Astrocyte (in vitro differentiated cells and primary cell): Measurements from ENCODE around the gene ADGRG6. TPM values are rescaled to one million over a fixed set of nuclear protein-coding genes. Genes with fewer than 3 reads are reported as not detected.
A peak's percentile ranks its signal among the peaks of the same experiment; 100 is the strongest.

ENCODE experiments used
- DNase-seq: peaks from one replicate; pipeline ENCODE4 v3.0.0-alpha.2; 2010; ENCODE audit warnings: low read depth
- FAIRE-seq: peaks from 2 replicates; lab custom pipeline; 2011; peaks lifted over from hg19 to GRCh38; lab: Jason Lieb, UNC
- H2AFZ ChIP-seq: 2 replicates; pipeline ENCODE4 v1.6.0; 2012; ENCODE audit warnings: low read depth, low read length, inconsistent platforms
- H3K27ac ChIP-seq: 2 replicates; pipeline ENCODE4 v1.5.1; 2011; ENCODE audit warnings: low read depth, low read length, inconsistent platforms
- H3K27me3 ChIP-seq: 2 replicates; pipeline ENCODE4 v1.6.0; 2011; ENCODE audit warnings: low read length, inconsistent platforms; ENCODE audit not compliant: insufficient read depth
- H3K36me3 ChIP-seq: 2 replicates; pipeline ENCODE4 v1.5.1; 2011; ENCODE audit warnings: low read length, inconsistent platforms; ENCODE audit not compliant: insufficient read depth
- H3K4me1 ChIP-seq: 2 replicates; pipeline ENCODE4 v1.5.1; 2011; ENCODE audit warnings: low read length, inconsistent platforms; ENCODE audit not compliant: insufficient read depth
- H3K4me2 ChIP-seq: 2 replicates; pipeline ENCODE4 v1.6.0; 2012; ENCODE audit warnings: low read length, inconsistent platforms
- H3K4me3 ChIP-seq: 2 replicates; pipeline ENCODE4 v1.5.1; 2011; ENCODE audit warnings: low read depth, mild to moderate bottlenecking, low read length, inconsistent platforms; ENCODE audit not compliant: insufficient read depth
- H3K79me2 ChIP-seq: 2 replicates; pipeline ENCODE4 v1.6.0; 2012; ENCODE audit warnings: mild to moderate bottlenecking, low read length, inconsistent platforms; ENCODE audit not compliant: insufficient read depth
- H3K9ac ChIP-seq: 2 replicates; pipeline ENCODE4 v1.6.0; 2012; ENCODE audit warnings: mild to moderate bottlenecking, low read length, inconsistent platforms
- H3K9me3 ChIP-seq: 2 replicates; pipeline ENCODE4 v1.5.1; 2012; ENCODE audit warnings: low read depth, mild to moderate bottlenecking, low read length, inconsistent platforms; ENCODE audit not compliant: insufficient read depth
- H4K20me1 ChIP-seq: 2 replicates; pipeline ENCODE4 v1.6.0; 2012; ENCODE audit warnings: low read length, inconsistent platforms; ENCODE audit not compliant: insufficient read depth
- H3K27ac Mint-ChIP-seq: one replicate; pipeline ENCODE4 v1.8.0; 2021; ENCODE audit warnings: mild to moderate bottlenecking, mixed read lengths; ENCODE audit not compliant: unreplicated experiment
- H3K27me3 Mint-ChIP-seq: one replicate; pipeline ENCODE4 v1.8.0; 2021; ENCODE audit warnings: low read depth, mixed read lengths; ENCODE audit not compliant: unreplicated experiment
- H3K36me3 Mint-ChIP-seq: one replicate; pipeline ENCODE4 v1.8.0; 2021; ENCODE audit warnings: low read depth, mixed read lengths; ENCODE audit not compliant: unreplicated experiment
- H3K4me1 Mint-ChIP-seq: one replicate; pipeline ENCODE4 v1.8.0; 2021; ENCODE audit warnings: low read depth, mixed read lengths; ENCODE audit not compliant: unreplicated experiment
- H3K4me3 Mint-ChIP-seq: one replicate; pipeline ENCODE4 v1.8.0; 2021; ENCODE audit warnings: mild to moderate bottlenecking, moderate library complexity, mixed read lengths; ENCODE audit not compliant: unreplicated experiment
- H3K9me3 Mint-ChIP-seq: one replicate; pipeline ENCODE4 v1.8.0; 2021; ENCODE audit warnings: mild to moderate bottlenecking, mixed read lengths; ENCODE audit not compliant: unreplicated experiment
- EZH2 ChIP-seq: IDR thresholded peaks from 2 replicates; pipeline ENCODE4 v1.6.1; 2012; ENCODE audit warnings: mild to moderate bottlenecking, low read length, inconsistent platforms; ENCODE audit not compliant: insufficient read depth
- total RNA-seq: library from RNA; stranded (reverse); gene quantifications from 2 replicates; pipeline ENCODE4 v1.2.1, GENCODE V29; 2021
- TF ChIP-seq, protein P1 (sequence below): IDR thresholded peaks from 2 replicates; pipeline ENCODE4 v1.5.1; 2011; ENCODE audit warnings: low read depth, mild to moderate bottlenecking, inconsistent platforms, low read length, moderate library complexity; ENCODE audit not compliant: insufficient read depth

Gene ADGRG6
- total RNA-seq, 1 donor from 2014 or later: 98.2 TPM

DNA sequence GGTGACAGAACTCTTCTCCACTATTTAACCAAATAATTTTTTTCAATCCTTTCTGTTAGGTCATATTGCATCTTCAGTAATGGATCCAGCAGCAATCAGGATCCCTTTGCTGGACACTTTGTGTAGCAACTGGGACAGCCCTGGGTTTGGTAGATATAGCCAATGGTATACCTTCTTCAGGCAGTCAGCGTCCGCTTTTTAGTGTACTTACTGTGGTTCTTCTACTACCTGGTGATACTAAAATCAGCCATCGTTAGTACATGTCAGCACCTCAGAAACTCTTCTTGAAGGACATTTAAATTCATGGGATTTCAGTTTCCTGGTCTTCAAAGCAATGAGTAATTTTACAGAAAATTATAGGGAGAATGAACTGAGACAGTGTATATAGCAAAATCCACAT, 93.5 kb downstream of the ADGRG6 start:
- Histone ChIP-seq H3K4me1 (peaks cover 2% of the 10 kb centered on the region), H3K27ac (no peak overlapping the region), H2AFZ (no peak overlapping the region), H3K4me3 (no peak overlapping the region), H4K20me1 (no peaks in the 10 kb centered on the region), H3K4me2 (no peak overlapping the region), H3K79me2 (no peaks in the 10 kb centered on the region), H3K9ac (no peak overlapping the region), H3K9me3 (no peaks in the 10 kb centered on the region), H3K36me3 (no peaks in the 10 kb centered on the region), H3K27me3 (no peaks in the 10 kb centered on the region)
- Mint-ChIP-seq H3K4me1 (peaks cover 24% of the 10 kb centered on the region), H3K27ac (peak overlapping the region; percentile 89), H3K27me3 (no peaks in the 10 kb centered on the region), H3K9me3 (no peaks in the 10 kb centered on the region), H3K4me3 (no peak overlapping the region), H3K36me3 (peaks cover 15% of the 10 kb centered on the region)
- TF ChIP-seq EZH2: no peak
- FAIRE-seq (no peak), DNase-seq (no peak)

DNA sequence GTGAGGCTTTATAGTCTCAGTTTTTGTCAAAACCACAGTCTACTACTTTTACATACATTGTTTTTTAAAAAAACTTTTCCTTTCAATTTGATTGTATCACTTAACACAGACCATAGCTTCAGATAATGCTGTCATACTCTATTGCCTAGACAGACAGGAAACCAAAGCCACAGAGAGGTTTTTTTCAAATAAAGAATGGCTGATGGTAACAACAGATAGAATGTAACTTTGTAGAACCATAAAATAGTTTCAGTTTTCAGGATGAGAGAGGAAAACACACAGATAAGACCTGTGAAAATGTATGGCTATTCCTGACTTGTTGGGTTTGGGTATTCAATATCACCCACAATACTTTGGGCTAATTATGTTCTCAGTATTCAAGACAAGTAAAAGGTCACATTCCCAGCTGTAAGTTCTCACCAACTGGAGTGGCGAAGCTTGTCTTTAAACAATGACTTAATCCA, 94.0 kb downstream of the ADGRG6 start:
- Histone ChIP-seq H3K9ac (no peak overlapping the region), H3K36me3 (no peaks in the 10 kb centered on the region), H3K27ac (peak overlapping the region; percentile 0), H3K9me3 (no peaks in the 10 kb centered on the region), H3K4me1 (peaks cover 7% of the 10 kb centered on the region), H3K27me3 (no peaks in the 10 kb centered on the region), H2AFZ (no peak overlapping the region), H4K20me1 (no peaks in the 10 kb centered on the region), H3K4me3 (no peak overlapping the region), H3K4me2 (no peak overlapping the region), H3K79me2 (no peaks in the 10 kb centered on the region)
- no peak for FAIRE-seq
- H3K4me1 Mint-ChIP-seq: peaks cover 29% of the 10 kb centered on the region
- H3K27ac Mint-ChIP-seq: peak overlapping the region; percentile 89
- no peak overlapping the region for H3K4me3 Mint-ChIP-seq
- H3K9me3 Mint-ChIP-seq: no peaks in the 10 kb centered on the region
- TF ChIP-seq, protein P1, sequence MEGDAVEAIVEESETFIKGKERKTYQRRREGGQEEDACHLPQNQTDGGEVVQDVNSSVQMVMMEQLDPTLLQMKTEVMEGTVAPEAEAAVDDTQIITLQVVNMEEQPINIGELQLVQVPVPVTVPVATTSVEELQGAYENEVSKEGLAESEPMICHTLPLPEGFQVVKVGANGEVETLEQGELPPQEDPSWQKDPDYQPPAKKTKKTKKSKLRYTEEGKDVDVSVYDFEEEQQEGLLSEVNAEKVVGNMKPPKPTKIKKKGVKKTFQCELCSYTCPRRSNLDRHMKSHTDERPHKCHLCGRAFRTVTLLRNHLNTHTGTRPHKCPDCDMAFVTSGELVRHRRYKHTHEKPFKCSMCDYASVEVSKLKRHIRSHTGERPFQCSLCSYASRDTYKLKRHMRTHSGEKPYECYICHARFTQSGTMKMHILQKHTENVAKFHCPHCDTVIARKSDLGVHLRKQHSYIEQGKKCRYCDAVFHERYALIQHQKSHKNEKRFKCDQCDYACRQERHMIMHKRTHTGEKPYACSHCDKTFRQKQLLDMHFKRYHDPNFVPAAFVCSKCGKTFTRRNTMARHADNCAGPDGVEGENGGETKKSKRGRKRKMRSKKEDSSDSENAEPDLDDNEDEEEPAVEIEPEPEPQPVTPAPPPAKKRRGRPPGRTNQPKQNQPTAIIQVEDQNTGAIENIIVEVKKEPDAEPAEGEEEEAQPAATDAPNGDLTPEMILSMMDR: no peak
- TF ChIP-seq EZH2: no peak
- peaks cover 15% of the 10 kb centered on the region for H3K36me3 Mint-ChIP-seq
- peak; percentile 71 for DNase-seq
- H3K27me3 Mint-ChIP-seq: no peaks in the 10 kb centered on the region

GRCh38 chr6:142398353-142398752, 96.5 kb downstream of the ADGRG6 start:
- H3K4me3 ChIP-seq: no peak overlapping the region
- no peaks in the 10 kb centered on the region for H3K9me3 ChIP-seq
- FAIRE-seq (no peak), DNase-seq (no peak)
- H4K20me1 ChIP-seq: no peaks in the 10 kb centered on the region
- no peaks in the 10 kb centered on the region for H3K36me3 ChIP-seq
- TF ChIP-seq EZH2: no peak
- TF ChIP-seq, protein P1: no peak
- H3K4me1 ChIP-seq: peaks cover 11% of the 10 kb centered on the region
- Mint-ChIP-seq H3K27me3 (no peaks in the 10 kb centered on the region), H3K4me3 (no peak overlapping the region), H3K9me3 (no peaks in the 10 kb centered on the region), H3K27ac (peak overlapping the region; percentile 44), H3K4me1 (peaks cover 40% of the 10 kb centered on the region), H3K36me3 (peaks cover 12% of the 10 kb centered on the region)
- H3K79me2 ChIP-seq: no peaks in the 10 kb centered on the region
- no peak overlapping the region for H3K9ac ChIP-seq
- H2AFZ ChIP-seq: no peak overlapping the region
- H3K4me2 ChIP-seq: no peak overlapping the region
- H3K27me3 ChIP-seq: no peaks in the 10 kb centered on the region
- H3K27ac ChIP-seq: no peak overlapping the region
